Mucosa of stomach (tissue), 1 donor: Measurements from ENCODE around the gene TNFSF13.

Source experiments
- H3K27me3 ChIP-seq: one replicate; pipeline ENCODE4 v1.7.0; 2013; ENCODE audit warnings: mild to moderate bottlenecking, low read length; ENCODE audit not compliant: control insufficient read depth, insufficient read depth
- H3K36me3 ChIP-seq: one replicate; pipeline ENCODE4 v1.7.0; 2013; ENCODE audit warnings: low read length; ENCODE audit not compliant: control insufficient read depth, insufficient read depth
- H3K4me1 ChIP-seq: one replicate; pipeline ENCODE4 v1.7.0; 2013; ENCODE audit warnings: mild to moderate bottlenecking, low read length; ENCODE audit not compliant: control insufficient read depth, insufficient read depth
- H3K4me3 ChIP-seq: one replicate; pipeline ENCODE4 v1.7.0; 2013; ENCODE audit warnings: low read length
- H3K9ac ChIP-seq: one replicate; pipeline ENCODE4 v1.7.0; 2013; ENCODE audit warnings: mild to moderate bottlenecking, low read length, moderate library complexity
- H3K9me3 ChIP-seq: one replicate; pipeline ENCODE4 v1.7.0; 2013; ENCODE audit warnings: mild to moderate bottlenecking, low read length, moderate library complexity; ENCODE audit not compliant: control insufficient read depth
- donor health status: Pancreatic carcinoma.

The TNFSF13 gene

GRCh38 chr17:7538050-7538449 lies 20.5 kb upstream of the TNFSF13 start:
- H3K9me3 ChIP-seq = no peaks in the 10 kb centered on the region
- H3K4me3 ChIP-seq = no peak overlapping the region
- no peaks in the 10 kb centered on the region for H3K27me3 ChIP-seq
- H3K36me3 ChIP-seq = no peaks in the 10 kb centered on the region
- H3K4me1 ChIP-seq = no peaks in the 10 kb centered on the region
- H3K9ac ChIP-seq = no peak overlapping the region

GRCh38 chr17:7538891-7539545 lies 19.5 kb upstream of the TNFSF13 start:
- Histone ChIP-seq H3K36me3 (no peaks in the 10 kb centered on the region), H3K9me3 (no peaks in the 10 kb centered on the region), H3K4me1 (no peaks in the 10 kb centered on the region), H3K27me3 (no peaks in the 10 kb centered on the region), H3K4me3 (no peak overlapping the region), H3K9ac (no peak overlapping the region)

- Histone ChIP-seq H3K27me3 (no peaks in the 10 kb centered on the region), H3K9ac (no peak overlapping the region), H3K36me3 (no peaks in the 10 kb centered on the region), H3K4me1 (no peaks in the 10 kb centered on the region), H3K9me3 (no peaks in the 10 kb centered on the region), H3K4me3 (no peak overlapping the region)
Measured at GRCh38 chr17:7541074-7541621, 17.4 kb upstream of the TNFSF13 start.

GRCh38 chr17:7544911-7545310 lies 13.6 kb upstream of the TNFSF13 start:
- Histone ChIP-seq H3K27me3 (no peaks in the 10 kb centered on the region), H3K9ac (no peak overlapping the region)

GRCh38 chr17:7548585-7549400 lies 9.8 kb upstream of the TNFSF13 start, which contains the start of gene TNFSF12:
TSS of gene TNFSF12 (plus strand) at chr17:7549058. CDS start at chr17:7549154, 96 bp downstream.
- Histone ChIP-seq H3K27me3 (no peaks in the 10 kb centered on the region), H3K9ac (peak within 1 kb of the TSS; percentile 77), H3K9me3 (no peaks in the 10 kb centered on the region), H3K4me3 (peak within 1 kb of the TSS; percentile 29), H3K36me3 (no peaks in the 10 kb centered on the region), H3K4me1 (peaks cover 20% of the 10 kb centered on the region)

More at GRCh38 chr17:7544911-7545310, 13.6 kb upstream of the TNFSF13 start:
- peaks cover 14% of the 10 kb centered on the region for H3K4me1 ChIP-seq
- H3K9me3 ChIP-seq = no peaks in the 10 kb centered on the region
- H3K4me3 ChIP-seq = no peak overlapping the region
- H3K36me3 ChIP-seq = no peaks in the 10 kb centered on the region

- Histone ChIP-seq H3K9ac (peak overlapping the region; percentile 77), H3K4me1 (peaks cover 20% of the 10 kb centered on the region), H3K9me3 (no peaks in the 10 kb centered on the region), H3K36me3 (no peaks in the 10 kb centered on the region), H3K27me3 (no peaks in the 10 kb centered on the region), H3K4me3 (peak overlapping the region; percentile 29)
Measured at GRCh38 chr17:7549401-7550055, 9.0 kb upstream of the TNFSF13 start.

DNA sequence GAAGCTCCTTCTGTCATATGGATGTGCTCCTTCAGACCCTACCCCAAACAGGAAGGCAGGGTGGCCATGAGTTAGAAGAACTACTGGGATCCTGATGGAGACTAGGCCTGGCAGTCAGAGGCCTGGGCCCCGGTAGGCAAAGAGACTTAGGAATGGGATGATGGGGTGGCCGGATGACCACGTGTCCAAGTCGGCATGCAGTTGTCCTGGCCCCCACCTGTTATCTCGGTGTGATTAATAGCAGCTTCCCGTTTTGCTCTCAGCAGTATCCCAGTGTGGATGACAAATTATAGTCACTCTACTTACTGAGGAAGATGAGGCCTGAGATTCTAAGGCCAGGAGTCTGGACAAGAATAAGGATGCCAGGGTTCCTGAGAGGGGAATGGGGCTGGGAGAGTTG lies 8.2 kb upstream of the TNFSF13 start:
- Histone ChIP-seq H3K27me3 (no peaks in the 10 kb centered on the region), H3K4me1 (peaks cover 20% of the 10 kb centered on the region), H3K36me3 (no peaks in the 10 kb centered on the region), H3K9ac (peak overlapping the region; percentile 77), H3K9me3 (no peaks in the 10 kb centered on the region), H3K4me3 (no peak overlapping the region)

- no peak overlapping the region for H3K4me3 ChIP-seq
- H3K9ac ChIP-seq = no peak overlapping the region
- no peaks in the 10 kb centered on the region for H3K27me3 ChIP-seq
- H3K9me3 ChIP-seq = no peaks in the 10 kb centered on the region
- no peaks in the 10 kb centered on the region for H3K36me3 ChIP-seq
- peaks cover 20% of the 10 kb centered on the region for H3K4me1 ChIP-seq
Measured at GRCh38 chr17:7551396-7551795, 7.2 kb upstream of the TNFSF13 start.

DNA sequence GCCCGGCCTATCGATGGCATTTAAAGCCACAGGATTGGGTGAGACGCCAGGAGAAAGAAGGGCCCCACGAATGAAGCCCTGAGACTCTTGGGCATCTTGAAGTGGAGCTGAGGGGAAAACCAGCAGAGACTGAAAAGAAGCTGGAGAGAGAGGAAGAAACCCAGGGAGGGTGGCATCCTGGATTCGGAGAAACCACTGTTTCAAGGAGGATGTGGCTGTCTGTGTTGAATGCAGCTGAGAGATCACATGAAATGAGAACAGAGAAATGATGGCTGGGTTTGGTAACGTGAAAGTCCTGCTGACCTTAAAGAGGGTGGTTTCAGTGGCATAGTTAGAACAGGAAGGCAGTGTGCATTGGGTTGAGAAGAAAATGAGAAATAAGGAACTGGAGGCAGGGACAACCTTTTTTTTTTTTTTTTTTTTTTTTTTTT lies 5.9 kb upstream of the TNFSF13 start:
- H3K9me3 ChIP-seq = no peaks in the 10 kb centered on the region
- no peaks in the 10 kb centered on the region for H3K36me3 ChIP-seq
- peaks cover 32% of the 10 kb centered on the region for H3K4me1 ChIP-seq
- H3K9ac ChIP-seq = no peak overlapping the region
- no peaks in the 10 kb centered on the region for H3K27me3 ChIP-seq
- no peak overlapping the region for H3K4me3 ChIP-seq

- H3K9ac ChIP-seq = no peak overlapping the region
- no peak overlapping the region for H3K4me3 ChIP-seq
- no peaks in the 10 kb centered on the region for H3K36me3 ChIP-seq
- no peaks in the 10 kb centered on the region for H3K9me3 ChIP-seq
- H3K4me1 ChIP-seq = peaks cover 34% of the 10 kb centered on the region
- no peaks in the 10 kb centered on the region for H3K27me3 ChIP-seq
Measured at GRCh38 chr17:7553356-7553755, 5.2 kb upstream of the TNFSF13 start.

- Histone ChIP-seq H3K36me3 (no peaks in the 10 kb centered on the region), H3K9me3 (no peaks in the 10 kb centered on the region), H3K9ac (no peak overlapping the region), H3K4me3 (no peak overlapping the region), H3K27me3 (no peaks in the 10 kb centered on the region), H3K4me1 (peaks cover 38% of the 10 kb centered on the region)
Measured at GRCh38 chr17:7555320-7555948, 3.1 kb upstream of the TNFSF13 start.
